Retina (tissue), 1 donor: ENCODE results near the gene PIM3.

ENCODE experiments used
- DNase-seq: peaks from one replicate; pipeline ENCODE4 v3.0.0-alpha.2; 2016

The PIM3 gene

DNA sequence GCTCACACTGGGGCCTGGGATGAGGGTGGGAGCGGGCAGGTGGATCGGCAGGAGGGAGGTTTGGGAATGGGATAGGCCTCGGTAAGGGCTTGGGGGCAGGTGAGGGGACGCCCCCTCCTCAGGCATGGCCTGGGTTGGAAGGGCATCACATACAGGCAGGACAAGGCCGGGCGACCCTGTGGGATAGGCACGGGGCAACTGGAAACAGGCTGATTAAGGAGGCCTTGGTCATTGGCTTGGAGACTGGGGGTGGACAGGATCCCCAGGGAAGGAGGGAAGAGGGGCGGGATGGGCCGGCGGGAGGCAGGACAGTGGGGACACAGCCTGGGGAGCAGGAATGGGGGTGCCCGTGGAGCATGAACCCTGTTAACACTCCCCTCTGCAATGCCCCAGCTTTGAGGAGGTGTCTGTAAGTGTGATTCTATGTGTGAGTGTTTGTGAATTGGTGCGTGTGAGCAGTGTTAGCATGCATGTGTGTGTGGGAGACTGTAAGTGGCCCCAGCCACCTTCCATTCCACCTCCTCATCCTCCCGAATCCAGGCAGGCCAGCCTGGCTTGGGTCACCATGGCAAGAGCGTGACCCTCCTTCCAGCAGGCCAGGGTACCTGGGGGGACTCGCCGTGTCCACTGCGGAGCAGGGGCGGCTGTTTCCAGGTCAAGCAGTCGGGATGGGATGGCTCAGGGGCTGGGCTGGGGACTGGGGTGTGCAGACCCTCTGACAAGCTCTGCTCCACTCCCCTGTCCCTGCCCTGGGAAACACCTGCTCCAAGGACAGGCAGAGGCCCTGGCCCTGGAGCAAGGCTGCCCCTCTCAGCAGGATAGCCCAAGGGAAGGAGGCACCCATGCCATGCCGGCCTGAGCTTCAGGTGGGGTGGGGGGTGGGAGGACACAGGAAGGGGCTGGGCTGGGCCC lies 3.4 kb upstream of the PIM3 start:
- no peak for DNase-seq

DNA sequence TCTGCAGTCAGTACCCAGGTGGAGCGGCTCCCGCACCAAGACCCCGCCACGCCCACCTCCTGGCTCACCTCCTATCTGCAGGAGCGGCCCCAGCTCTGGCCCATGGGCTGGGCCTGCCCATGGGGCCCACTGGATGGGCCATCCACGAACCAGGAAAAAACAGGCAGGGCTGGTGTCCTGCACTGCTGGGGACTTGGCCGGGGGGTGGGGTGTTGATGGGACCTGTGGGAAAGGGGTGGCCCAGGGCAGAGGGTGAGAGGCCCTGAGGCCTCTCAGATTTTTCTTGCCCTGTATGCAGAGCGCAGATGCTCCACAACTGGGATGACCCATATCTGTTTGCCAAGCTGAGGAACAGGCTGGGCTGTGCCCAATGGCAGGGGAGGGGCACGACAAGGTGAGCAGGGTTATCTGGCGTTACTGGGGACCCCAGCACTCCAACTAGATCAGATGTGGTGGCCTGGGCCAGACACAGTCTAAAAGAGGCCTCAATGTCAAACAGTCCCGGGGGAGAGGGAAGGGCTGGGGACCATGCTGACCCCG lies 2.7 kb upstream of the PIM3 start:
- no peak for DNase-seq

DNA sequence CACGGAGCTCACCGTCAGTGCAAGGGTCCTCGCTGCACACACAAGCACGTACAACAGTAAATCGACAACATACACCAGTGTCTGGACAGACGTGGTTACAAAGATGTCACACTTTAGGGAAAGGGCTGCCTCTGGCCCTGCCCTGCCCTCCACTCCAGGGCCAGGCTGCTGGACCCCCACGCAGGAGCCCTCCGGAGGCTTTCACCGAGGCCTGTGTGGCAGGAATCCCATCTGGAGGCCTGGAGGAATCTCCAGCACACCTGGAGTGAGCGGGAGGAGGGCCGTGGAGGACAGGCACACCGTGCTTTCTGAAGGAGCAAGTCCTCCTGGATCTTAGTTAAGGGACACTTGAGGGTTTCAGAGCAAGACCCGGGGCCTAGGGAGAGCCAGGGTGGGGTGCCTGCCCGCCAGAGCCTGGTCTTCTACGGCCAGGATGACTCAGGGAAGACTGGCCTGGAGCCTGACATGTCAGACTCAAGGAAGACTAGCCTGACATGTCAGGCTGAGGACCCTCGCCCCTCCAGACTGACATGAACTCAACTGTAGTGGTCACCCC lies 2.1 kb upstream of the PIM3 start:
- DNase-seq = no peak

DNA sequence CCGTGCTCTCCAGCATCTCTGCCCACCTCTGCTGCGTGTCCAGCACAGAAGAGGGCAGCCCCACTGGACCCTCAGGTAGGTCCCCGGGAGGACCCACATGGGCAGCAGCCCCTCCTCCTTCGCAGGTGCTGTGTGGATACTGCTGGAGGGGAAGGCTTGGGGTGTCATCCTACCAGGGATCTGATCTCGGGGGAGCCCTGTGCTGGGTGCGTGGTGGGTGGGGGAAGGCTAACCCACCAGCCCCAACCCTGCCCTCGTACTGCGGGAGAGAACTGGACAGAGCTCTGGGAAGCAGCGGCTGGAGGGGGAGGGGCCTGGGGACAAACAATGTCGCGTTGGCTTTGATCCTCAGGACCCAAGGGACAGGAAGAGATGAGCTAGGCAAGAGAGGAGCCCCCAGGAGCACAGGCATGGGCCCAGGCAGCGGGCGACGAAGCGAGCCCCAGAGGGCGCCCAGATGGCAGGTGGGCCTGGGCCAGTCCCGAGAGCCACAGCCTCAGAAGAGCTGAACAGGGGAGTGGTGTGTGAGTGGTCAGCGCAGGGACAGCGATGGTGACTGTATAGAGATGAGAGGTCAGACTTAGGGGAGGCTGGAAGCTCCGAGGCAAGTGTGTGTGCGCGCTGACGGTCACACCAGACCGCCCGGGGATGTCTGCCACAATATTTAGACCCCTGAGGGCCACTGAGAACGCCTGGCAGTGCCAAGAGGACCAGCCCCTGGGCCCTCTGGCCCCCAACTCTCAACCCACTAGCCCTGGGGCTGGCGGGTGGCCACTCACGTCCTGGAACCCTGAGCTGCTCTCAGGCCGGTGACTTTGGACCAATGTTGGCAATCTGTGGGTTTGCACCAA lies 1.4 kb upstream of the PIM3 start:
- no peak for DNase-seq

DNA sequence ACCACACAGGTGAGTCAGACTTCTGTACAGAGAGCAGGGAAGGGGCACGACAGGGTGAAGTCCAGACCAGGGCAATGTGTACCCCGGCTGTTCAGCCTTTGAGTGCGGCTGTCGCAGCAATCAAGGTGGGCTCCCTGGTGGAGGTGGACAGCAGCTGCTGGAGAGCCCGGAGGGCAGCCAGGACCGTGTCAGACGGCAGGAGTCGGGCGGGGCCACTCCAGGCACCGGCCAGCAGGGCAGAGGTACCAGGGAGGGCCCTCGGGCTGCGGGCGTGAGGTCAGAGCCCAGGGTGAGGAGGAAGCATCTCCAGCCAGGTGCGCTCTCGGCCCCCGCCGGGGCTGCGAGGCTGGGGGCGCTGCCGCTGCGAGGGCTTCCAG lies 802 bp upstream of the PIM3 start:
- DNase-seq = no peak

DNA sequence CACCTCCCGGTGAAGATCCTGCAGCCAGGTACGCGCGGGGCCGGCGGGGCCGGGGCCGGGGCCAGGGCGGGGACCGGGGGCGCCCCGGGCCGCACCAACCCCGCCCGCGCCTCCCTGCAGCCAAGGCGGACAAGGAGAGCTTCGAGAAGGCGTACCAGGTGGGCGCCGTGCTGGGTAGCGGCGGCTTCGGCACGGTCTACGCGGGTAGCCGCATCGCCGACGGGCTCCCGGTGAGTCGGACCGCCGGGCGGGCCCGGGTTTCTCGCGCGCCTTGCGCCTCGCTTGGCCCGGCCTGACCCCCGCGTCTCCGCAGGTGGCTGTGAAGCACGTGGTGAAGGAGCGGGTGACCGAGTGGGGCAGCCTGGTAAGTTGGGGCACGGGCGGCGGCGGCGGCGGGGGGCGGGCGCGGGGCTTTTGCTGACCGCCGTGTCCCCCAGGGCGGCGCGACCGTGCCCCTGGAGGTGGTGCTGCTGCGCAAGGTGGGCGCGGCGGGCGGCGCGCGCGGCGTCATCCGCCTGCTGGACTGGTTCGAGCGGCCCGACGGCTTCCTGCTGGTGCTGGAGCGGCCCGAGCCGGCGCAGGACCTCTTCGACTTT lies 531 bp downstream of the PIM3 start:
- DNase-seq = no peak

DNA sequence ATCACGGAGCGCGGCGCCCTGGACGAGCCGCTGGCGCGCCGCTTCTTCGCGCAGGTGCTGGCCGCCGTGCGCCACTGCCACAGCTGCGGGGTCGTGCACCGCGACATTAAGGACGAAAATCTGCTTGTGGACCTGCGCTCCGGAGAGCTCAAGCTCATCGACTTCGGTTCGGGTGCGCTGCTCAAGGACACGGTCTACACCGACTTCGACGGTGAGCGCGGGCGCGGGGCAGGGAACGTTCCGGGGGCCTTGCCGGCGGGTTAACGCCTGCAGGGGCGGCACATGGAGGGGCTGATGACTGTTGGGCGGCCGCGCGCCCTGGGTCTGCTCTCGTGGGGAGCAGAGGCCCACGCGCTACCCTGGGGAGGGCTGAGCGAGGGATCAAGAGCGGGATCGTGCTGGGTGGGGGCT lies 1.0 kb downstream of the PIM3 start:
- peak; percentile 67 for DNase-seq

DNA sequence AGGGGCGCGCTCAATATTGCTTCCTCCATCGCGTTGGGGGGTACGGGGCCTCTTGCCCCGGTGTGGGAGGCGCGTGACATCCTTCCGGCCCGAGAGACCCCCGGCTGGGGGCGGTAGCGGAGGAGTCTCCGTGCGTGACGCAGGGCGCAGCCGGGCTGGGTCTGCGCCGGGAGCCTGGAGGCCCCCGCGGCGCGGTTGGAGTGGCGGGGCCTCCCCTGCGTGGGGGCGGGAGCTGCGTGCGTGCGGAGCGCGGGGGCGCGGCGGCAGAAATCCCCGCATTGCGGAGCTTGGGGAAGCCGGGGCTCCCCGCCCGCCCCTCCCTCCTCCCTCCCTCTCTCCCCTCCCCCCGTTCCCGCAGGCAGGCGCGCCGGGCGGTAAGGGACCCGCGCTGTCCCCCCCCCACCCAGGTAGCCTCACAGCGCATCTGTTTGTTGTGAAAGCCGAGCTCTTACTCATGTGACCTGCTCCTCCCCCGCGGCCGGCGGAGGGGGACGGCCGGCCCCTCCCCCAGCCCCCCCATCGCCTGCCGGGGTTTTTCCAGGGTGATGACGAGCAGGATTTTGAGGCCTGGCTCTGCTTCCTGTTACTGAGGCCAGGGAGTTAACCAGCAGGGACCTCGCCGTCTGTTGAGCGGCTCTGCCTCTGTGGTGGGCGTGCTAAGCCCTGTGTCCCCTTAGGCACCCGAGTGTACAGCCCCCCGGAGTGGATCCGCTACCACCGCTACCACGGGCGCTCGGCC lies 1.6 kb downstream of the PIM3 start:
- DNase-seq = peak; percentile 63

DNA sequence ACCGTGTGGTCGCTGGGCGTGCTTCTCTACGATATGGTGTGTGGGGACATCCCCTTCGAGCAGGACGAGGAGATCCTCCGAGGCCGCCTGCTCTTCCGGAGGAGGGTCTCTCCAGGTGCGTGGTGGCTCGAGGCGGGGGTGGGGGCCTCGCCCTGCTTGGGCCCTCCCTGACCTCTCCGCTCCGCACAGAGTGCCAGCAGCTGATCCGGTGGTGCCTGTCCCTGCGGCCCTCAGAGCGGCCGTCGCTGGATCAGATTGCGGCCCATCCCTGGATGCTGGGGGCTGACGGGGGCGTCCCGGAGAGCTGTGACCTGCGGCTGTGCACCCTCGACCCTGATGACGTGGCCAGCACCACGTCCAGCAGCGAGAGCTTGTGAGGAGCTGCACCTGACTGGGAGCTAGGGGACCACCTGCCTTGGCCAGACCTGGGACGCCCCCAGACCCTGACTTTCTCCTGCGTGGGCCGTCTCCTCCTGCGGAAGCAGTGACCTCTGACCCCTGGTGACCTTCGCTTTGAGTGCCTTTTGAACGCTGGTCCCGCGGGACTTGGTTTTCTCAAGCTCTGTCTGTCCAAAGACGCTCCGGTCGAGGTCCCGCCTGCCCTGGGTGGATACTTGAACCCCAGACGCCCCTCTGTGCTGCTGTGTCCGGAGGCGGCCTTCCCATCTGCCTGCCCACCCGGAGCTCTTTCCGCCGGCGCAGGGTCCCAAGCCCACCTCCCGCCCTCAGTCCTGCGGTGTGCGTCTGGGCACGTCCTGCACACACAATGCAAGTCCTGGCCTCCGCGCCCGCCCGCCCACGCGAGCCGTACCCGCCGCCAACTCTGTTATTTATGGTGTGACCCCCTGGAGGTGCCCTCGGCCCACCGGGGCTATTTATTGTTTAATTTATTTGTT lies 2.4 kb downstream of the PIM3 start:
- no peak for DNase-seq

DNA sequence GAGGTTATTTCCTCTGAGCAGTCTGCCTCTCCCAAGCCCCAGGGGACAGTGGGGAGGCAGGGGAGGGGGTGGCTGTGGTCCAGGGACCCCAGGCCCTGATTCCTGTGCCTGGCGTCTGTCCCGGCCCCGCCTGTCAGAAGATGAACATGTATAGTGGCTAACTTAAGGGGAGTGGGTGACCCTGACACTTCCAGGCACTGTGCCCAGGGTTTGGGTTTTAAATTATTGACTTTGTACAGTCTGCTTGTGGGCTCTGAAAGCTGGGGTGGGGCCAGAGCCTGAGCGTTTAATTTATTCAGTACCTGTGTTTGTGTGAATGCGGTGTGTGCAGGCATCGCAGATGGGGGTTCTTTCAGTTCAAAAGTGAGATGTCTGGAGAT lies 3.1 kb downstream of the PIM3 start:
- no peak for DNase-seq

DNA sequence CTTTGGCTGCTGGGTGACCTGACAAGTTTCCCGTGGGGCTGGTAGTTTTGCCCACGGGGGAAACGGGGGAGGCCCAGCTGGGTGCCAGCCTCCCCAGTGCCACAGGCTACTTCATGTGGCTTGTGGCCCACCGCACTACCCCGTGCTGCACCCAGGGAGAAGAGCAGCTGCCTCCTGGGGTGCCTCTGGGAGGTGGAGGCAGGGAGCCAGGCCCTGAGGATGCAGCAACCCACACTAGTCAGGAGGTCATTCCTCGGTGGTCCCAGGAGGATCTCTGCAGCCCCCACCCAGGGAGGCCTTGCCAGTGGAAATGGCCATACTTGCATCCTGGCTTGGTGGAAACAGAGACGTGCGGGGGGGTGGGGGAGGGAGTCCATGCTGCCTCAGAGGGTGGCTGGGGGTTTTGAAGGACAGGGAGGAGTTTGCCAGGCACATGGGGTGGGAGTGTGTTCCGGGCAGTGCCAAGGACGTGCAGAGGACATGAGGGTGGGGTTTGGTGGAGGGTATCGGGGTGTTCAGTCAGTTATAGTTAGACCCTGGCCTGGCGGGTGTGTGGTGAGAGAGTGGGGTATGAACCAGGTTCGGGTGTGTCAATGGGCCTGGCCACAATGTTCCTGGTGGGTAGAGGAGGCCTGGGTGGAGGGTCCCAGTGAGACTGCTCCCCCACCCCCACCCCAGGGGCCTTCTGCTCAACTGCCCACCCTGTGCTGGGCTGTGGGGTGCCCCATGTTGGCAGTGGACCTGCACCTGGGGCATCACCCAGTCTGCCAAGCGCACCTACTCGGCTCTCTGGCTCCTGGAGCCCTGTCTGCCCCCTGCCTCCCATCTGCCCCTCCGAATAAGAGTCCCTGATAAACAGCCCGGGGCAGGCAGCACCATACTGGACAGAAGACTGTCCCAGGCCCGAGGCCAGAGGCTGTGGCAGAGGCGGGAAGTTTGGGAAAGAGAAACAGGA lies 3.8 kb downstream of the PIM3 start:
- DNase-seq = no peak

DNA sequence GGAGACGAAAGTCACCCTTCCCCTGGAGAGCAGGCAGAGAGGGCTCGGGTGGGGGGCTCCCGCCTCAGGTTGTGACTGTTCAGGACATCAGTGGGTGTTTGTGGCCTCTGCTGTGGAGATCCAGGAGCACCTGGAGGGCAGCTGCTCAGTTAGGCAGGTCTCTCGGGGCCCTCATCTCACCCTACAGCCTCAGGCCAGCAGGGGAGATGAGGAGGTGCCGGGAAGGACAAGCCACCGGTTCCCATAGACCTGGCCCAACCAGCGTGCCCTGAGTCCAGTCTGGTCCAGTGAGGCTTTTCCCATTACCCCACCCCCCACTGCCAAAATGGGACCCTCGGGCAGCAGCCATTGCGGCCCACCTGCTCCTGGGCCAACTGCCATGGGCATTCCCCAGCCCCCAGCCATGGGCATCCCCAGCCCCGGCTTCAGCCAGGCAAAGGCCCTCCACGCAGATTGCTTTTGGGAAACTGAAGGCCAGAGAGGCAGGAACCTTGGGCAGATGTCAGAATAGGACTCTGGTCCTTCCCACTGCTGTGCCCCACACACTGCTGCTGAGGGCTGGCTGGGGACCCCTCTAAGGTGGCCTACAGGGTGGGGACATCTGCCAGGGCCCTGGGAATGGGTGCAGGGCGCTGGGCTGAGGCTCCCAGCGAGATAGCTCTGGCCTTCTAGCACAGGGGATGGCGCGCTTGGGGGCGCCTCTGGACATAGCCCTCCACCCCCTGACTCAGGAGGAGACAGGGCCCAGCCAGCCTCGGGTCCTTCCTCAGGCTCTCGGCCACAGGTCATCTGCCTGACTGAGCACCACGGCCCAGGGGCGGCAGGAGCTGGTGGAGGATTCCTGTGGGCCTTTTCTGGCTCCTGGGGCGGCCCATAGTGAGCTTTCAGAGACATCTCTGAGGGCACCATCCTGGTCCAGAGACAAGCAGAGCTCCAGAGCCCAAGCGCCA lies 4.8 kb downstream of the PIM3 start:
- DNase-seq = no peak

DNA sequence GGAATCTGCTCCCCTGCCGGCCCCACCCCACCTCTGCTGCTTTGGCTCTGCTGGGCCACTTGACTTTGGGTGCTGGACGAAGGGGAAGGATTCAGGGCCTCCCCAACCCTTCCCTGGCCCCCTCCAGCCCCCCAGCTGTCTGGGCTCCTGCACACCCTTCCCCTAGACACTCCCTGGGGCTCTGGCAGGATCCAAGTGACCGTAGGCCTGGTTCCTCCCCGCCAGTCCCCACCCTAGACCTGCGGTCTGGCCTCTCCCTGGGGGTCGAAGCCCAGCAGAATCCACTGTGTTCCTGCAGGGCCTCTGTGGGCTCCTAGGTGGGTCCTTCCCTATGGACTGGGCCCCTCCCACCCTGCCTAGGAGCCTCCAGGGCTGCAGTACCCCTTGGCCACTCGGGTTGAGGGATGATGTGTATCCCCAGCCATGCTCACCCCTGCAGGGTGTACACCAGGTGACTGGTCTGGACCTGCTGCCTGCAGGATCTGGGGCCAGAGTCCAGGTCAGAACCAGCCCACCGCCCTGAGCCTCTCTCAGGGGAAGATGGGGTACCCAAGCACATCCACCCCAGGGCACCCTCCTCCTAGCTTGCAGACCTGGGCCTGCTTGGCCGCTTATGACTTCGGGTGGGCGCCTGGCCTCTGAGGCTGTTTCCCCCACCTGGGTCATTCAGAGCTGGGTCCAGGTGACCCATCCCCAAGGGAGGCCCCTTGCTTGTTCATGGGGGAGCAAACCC lies 5.6 kb downstream of the PIM3 start:
- DNase-seq = no peak

DNA sequence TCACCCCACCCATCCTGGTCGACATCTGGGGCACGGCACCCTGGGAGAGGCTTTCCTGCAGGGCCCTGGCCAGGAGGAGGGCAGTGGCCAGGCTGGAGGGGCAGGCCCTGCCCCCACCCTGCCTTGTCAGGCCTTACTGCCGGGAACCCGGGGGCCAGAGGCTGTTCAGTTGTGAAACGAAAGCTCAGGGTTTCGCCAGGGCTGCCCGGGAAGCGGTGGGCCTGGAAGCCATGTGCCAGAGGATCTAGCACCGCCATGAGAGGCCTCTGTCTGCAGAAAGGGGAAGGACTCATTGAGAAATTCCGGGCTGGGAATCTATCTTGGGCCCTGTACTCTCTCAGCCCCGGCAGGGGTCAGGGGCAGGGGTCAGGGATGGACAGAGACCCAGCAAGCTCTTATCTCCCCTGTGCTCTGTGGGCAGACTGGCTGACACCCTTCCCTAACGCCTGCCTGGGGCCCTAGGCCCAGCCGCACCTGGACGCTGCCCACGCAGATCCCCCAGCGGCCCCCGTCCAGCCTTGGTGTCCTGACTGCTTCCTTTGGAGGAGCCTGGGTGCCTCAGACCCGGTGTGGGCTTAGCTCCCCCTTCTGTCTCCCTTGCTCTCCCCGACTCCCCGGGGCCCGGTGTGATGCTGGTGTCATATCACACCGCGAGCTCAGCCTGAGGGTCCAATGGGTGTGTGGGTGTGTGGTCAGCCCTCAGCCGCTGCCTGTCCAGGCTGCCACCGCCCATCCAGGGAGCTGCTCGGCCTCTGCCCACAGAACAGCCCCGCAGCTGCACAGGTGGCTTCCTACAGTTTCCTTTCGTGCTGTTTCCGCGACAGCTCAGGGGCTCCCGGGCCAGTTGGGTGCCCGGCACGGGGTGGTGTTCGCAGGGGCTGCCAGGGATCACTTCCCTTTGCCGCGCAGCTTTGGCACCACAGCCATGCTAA lies 6.5 kb downstream of the PIM3 start:
- no peak for DNase-seq

DNA sequence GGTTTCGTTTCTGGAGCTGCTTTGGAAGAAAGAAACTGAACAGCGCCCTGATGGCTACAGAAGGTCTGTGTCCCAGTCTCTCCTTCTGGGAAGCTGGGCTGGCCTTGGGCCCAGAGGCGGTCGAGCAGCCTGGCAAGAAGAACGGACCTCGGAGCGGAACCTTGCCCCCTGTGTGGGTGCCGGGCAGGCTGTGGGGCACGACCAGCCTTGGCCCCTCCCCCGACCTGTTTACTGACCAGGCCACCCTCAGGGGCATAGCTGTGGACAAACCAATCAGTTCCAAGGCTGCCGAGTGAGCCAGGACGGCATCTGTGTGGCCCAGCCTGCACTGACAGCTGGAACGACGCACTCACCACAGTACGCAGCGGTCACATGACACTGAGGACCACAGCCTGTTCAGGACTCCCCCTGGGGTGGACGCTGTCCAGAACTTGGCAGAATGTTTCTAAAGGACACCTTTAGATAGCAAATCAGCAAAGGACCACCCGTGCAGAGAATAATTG lies 7.2 kb downstream of the PIM3 start:
- DNase-seq = no peak

DNA sequence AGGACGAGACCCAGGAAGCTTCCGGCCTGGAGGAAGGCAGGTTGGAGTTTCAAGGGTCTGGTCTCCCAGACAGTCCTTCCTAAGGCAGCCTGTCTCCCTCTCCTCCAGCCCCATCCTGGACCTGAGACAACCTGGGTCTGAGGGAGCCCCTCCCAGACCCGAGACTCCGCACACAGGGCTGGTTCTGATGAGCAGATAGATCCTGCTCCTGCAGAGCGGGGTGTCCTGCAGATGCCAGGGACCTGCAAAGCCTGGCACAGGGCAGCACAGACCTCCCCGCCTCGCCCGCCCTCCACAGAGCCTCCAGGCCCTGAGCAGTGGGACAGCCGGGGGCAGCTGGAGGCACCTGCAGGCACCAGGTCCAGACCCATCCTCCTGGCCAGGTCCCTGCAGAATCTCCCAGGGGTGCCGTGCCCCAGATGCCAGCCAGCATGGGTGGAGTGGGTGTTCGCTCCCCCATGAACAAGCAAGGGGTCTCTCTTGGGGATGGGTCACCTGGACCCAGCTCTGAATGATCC lies 7.8 kb downstream of the PIM3 start:
- DNase-seq = no peak
